Keratinocyte (primary cell): Measurements from ENCODE around the gene OSTN. TPM values are rescaled to one million over a fixed set of nuclear protein-coding genes. Genes with fewer than 3 reads are reported as not detected.

ENCODE experiments used
- DNase-seq: peaks from one replicate; pipeline ENCODE4 v3.0.0-alpha.2; 2011; ENCODE audit warnings: low read depth, missing footprints, low spot score
- FAIRE-seq: peaks from 2 replicates; lab custom pipeline; 2011; peaks lifted over from hg19 to GRCh38; lab: Jason Lieb, UNC
- H2AFZ ChIP-seq: 2 replicates; pipeline ENCODE4 v1.6.0; 2012; ENCODE audit warnings: low read length, control low read depth, inconsistent platforms; ENCODE audit not compliant: control insufficient read depth
- H3K27ac ChIP-seq: 2 replicates; pipeline ENCODE4 v1.5.1; 2011; ENCODE audit warnings: low read length; ENCODE audit not compliant: control insufficient read depth, insufficient read depth
- H3K27me3 ChIP-seq: 3 replicates; pipeline ENCODE4 v1.6.0; 2011; ENCODE audit warnings: low read length; ENCODE audit not compliant: control insufficient read depth, insufficient read depth; ENCODE audit errors: extremely low read depth
- H3K36me3 ChIP-seq, 2 experiments: 2 replicates in 1 of 2; 3 replicates in 1 of 2; pipeline ENCODE4 v1.5.1; 2011; ENCODE audit warnings: low read length in 2 of 2, mild to moderate bottlenecking in 1 of 2; ENCODE audit not compliant: control insufficient read depth in 2 of 2, insufficient read depth in 2 of 2; ENCODE audit errors: extremely low read depth in 1 of 2
- H3K4me1 ChIP-seq: 3 replicates; pipeline ENCODE4 v1.5.1; 2011; ENCODE audit warnings: low read length; ENCODE audit not compliant: control insufficient read depth, insufficient read depth; ENCODE audit errors: extremely low read depth
- H3K4me2 ChIP-seq: 3 replicates; pipeline ENCODE4 v1.6.0; 2011; ENCODE audit warnings: low read depth, low read length; ENCODE audit not compliant: control insufficient read depth, insufficient read depth; ENCODE audit errors: extremely low read depth
- H3K4me3 ChIP-seq, 3 experiments: fragments of 200-600 bp in 1 of 3; sonication (generic) in 1 of 3; 2 replicates in 2 of 3; 3 replicates in 1 of 3; pipeline ENCODE4 v1.5.1; 2011 to 2016; ENCODE audit warnings: low read length in 3 of 3, mild to moderate bottlenecking in 3 of 3, control low read depth in 2 of 3, inconsistent platforms in 1 of 3, low read depth in 1 of 3, mixed read lengths in 1 of 3, mixed run types in 1 of 3, moderate library complexity in 1 of 3; ENCODE audit not compliant: control insufficient read depth in 2 of 3, insufficient read depth in 2 of 3; ENCODE audit errors: extremely low read depth in 1 of 3
- H3K79me2 ChIP-seq: 2 replicates; pipeline ENCODE4 v1.6.0; 2012; ENCODE audit warnings: low read length; ENCODE audit not compliant: control insufficient read depth, insufficient read depth
- H3K9ac ChIP-seq: 3 replicates; pipeline ENCODE4 v1.6.0; 2011; ENCODE audit warnings: low read length; ENCODE audit not compliant: control insufficient read depth, insufficient read depth; ENCODE audit errors: extremely low read depth
- H3K9me1 ChIP-seq: 3 replicates; pipeline ENCODE4 v1.6.0; 2011; ENCODE audit warnings: low read length; ENCODE audit not compliant: control insufficient read depth, insufficient read depth; ENCODE audit errors: extremely low read depth
- H3K9me3 ChIP-seq: 2 replicates; pipeline ENCODE4 v1.5.1; 2012; ENCODE audit warnings: low read depth, low read length; ENCODE audit not compliant: control insufficient read depth
- H4K20me1 ChIP-seq: 3 replicates; pipeline ENCODE4 v1.6.0; 2011; ENCODE audit warnings: low read length; ENCODE audit not compliant: control insufficient read depth, insufficient read depth; ENCODE audit errors: extremely low read depth
- EZH2 ChIP-seq: IDR thresholded peaks from one replicate; pipeline ENCODE4 v1.6.1; 2012; ENCODE audit warnings: inconsistent platforms, mild to moderate bottlenecking, low read length, moderate library complexity
- dilution Hi-C: fragments of 300-500 bp; cut with MboI; formaldehyde crosslinking; loops from one replicate; pipeline ENCODE4 v1.7.0; 2020; ENCODE audit warnings: low sequenced_read_pairs; ENCODE audit not compliant: extremely low pct_ligation_motif_present
- polyA plus RNA-seq, 5 experiments: library from polyadenylated mRNA; depleted of rRNA in 3 of 5; stranded (reverse) in 3 of 5; stranded (forward) in 1 of 5; unstranded in 1 of 5; fragments of >200 nt; gene quantifications; 1 replicate in 1 of 5; 2 replicates in 3 of 5; 3 replicates in 1 of 5; pipeline versions ENCODE4 v1.2.1 to v1.2.3, GENCODE V29; 2011 to 2012; ENCODE audit warnings: missing spikeins in 2 of 5, low read depth in 1 of 5, low replicate concordance in 1 of 5
- TF ChIP-seq, protein P1 (sequence below), 3 experiments: IDR thresholded peaks in 1 of 3; conservative IDR thresholded peaks in 1 of 3; optimal IDR thresholded peaks in 1 of 3; 2 replicates in 2 of 3; 3 replicates in 1 of 3; pipeline versions ENCODE3 to v1.5.1; 2011; ENCODE audit warnings: low read length in 3 of 3, mild to moderate bottlenecking in 3 of 3, moderate library complexity in 2 of 3, control low read depth in 1 of 3, inconsistent platforms in 1 of 3; ENCODE audit not compliant: insufficient read depth in 2 of 3; ENCODE audit errors: extremely low read depth in 1 of 3

The OSTN gene
- polyA plus RNA-seq, 1 donor (not counting 4 experiments of a cell fraction or from before 2014, with no cell fraction given), result not detected

GRCh38 chr3:191300422-191300821, 101.4 kb downstream of the OSTN start:
- DNase-seq (no peak), FAIRE-seq (no peak)
- no peaks in the 10 kb centered on the region for H3K4me1 ChIP-seq
- no peak for TF ChIP-seq EZH2
- TF ChIP-seq, protein P1, sequence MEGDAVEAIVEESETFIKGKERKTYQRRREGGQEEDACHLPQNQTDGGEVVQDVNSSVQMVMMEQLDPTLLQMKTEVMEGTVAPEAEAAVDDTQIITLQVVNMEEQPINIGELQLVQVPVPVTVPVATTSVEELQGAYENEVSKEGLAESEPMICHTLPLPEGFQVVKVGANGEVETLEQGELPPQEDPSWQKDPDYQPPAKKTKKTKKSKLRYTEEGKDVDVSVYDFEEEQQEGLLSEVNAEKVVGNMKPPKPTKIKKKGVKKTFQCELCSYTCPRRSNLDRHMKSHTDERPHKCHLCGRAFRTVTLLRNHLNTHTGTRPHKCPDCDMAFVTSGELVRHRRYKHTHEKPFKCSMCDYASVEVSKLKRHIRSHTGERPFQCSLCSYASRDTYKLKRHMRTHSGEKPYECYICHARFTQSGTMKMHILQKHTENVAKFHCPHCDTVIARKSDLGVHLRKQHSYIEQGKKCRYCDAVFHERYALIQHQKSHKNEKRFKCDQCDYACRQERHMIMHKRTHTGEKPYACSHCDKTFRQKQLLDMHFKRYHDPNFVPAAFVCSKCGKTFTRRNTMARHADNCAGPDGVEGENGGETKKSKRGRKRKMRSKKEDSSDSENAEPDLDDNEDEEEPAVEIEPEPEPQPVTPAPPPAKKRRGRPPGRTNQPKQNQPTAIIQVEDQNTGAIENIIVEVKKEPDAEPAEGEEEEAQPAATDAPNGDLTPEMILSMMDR (optimal IDR thresholded peaks at IDR 0.05 in 1 of 3, IDR thresholded peaks at IDR 0.05 in 1 of 3, conservative IDR thresholded peaks at IDR 0.05 in 1 of 3; ENCODE audit: extremely low read depth in 1 of 3, insufficient read depth in 2 of 3, low read length in 3 of 3), result no peak
- H3K9me1 ChIP-seq, result no peaks in the 10 kb centered on the region
- H4K20me1 ChIP-seq, result no peaks in the 10 kb centered on the region
- no peak overlapping the region for H3K4me3 ChIP-seq
- no peaks in the 10 kb centered on the region for H3K9me3 ChIP-seq
- H2AFZ ChIP-seq, result no peak overlapping the region
- H3K27me3 ChIP-seq, result no peaks in the 10 kb centered on the region
- dilution Hi-C loops, result no loop called here
- no peak overlapping the region for H3K27ac ChIP-seq
- no peak overlapping the region for H3K4me2 ChIP-seq
- H3K9ac ChIP-seq, result no peak overlapping the region
- H3K79me2 ChIP-seq, result no peaks in the 10 kb centered on the region
- no peaks in the 10 kb centered on the region for H3K36me3 ChIP-seq

DNA sequence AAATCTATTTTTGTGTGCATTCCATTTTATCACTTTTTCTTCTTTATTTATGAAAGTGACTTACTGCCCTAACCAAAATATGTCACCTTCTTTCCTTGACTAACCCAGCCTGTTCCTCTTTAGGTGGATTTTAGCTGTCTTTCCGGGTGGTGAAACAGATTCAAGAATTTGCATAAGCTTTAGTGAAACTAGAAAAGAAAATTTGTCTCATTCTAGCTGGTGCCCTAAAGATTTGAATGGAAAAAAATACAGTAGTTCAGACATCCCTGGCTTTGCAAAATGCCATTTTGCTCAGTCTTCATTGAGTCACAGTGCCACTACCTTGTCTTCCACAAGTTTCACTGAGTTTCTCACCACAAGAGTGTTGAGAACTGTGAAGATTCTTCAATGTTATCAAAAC, 102.0 kb downstream of the OSTN start:
- H3K9me3 ChIP-seq, result no peaks in the 10 kb centered on the region
- no peaks in the 10 kb centered on the region for H3K36me3 ChIP-seq
- H3K9me1 ChIP-seq, result no peaks in the 10 kb centered on the region
- H3K79me2 ChIP-seq, result no peaks in the 10 kb centered on the region
- TF ChIP-seq EZH2, result no peak
- TF ChIP-seq, protein P1 (optimal IDR thresholded peaks at IDR 0.05 in 1 of 3, IDR thresholded peaks at IDR 0.05 in 1 of 3, conservative IDR thresholded peaks at IDR 0.05 in 1 of 3; ENCODE audit: extremely low read depth in 1 of 3, insufficient read depth in 2 of 3, low read length in 3 of 3), result no peak
- no peaks in the 10 kb centered on the region for H3K27me3 ChIP-seq
- H2AFZ ChIP-seq, result no peak overlapping the region
- FAIRE-seq (no peak), DNase-seq (no peak)
- no peaks in the 10 kb centered on the region for H3K4me1 ChIP-seq
- no peaks in the 10 kb centered on the region for H4K20me1 ChIP-seq
- H3K9ac ChIP-seq, result no peak overlapping the region
- H3K4me2 ChIP-seq, result no peak overlapping the region
- no peak overlapping the region for H3K4me3 ChIP-seq
- H3K27ac ChIP-seq, result no peak overlapping the region
- dilution Hi-C loops, result no loop called here
